NT2/D1 (cell line): Measurements from ENCODE around the gene TIAM2.

Experiments used
- DNase-seq: peaks from one replicate; pipeline ENCODE4 v3.0.0-alpha.2; 2011; ENCODE audit warnings: low read depth, low spot score
- H3K27me3 ChIP-seq: 2 replicates; pipeline ENCODE4 v1.6.0; 2011; ENCODE audit warnings: mild to moderate bottlenecking; ENCODE audit not compliant: insufficient read length, insufficient read depth
- H3K36me3 ChIP-seq: 2 replicates; pipeline ENCODE4 v1.6.1; 2011; ENCODE audit warnings: mild to moderate bottlenecking, low read length, mixed read lengths; ENCODE audit not compliant: insufficient read depth, insufficient read length
- H3K4me1 ChIP-seq: 2 replicates; pipeline ENCODE4 v1.5.1; 2011; ENCODE audit not compliant: insufficient read depth, insufficient read length
- H3K4me3 ChIP-seq: 2 replicates; pipeline ENCODE4 v1.5.1; 2011; ENCODE audit warnings: low read depth; ENCODE audit not compliant: insufficient read length
- H3K9ac ChIP-seq: 2 replicates; pipeline ENCODE4 v1.6.0; 2011; ENCODE audit warnings: low read depth; ENCODE audit not compliant: insufficient read length
- H3K9me3 ChIP-seq: 2 replicates; pipeline ENCODE4 v1.5.1; 2011; ENCODE audit warnings: mild to moderate bottlenecking, low read length; ENCODE audit not compliant: insufficient read depth
- SUZ12 ChIP-seq: IDR thresholded peaks from 2 replicates; pipeline ENCODE4 v1.6.1; 2011; ENCODE audit not compliant: insufficient read length, insufficient read depth; ENCODE audit errors: extremely low read depth
- YY1 ChIP-seq: IDR thresholded peaks from 2 replicates; pipeline ENCODE4 v1.6.1; 2011; ENCODE audit not compliant: insufficient read length, insufficient read depth
- ZNF274 ChIP-seq: IDR thresholded peaks from 2 replicates; pipeline ENCODE4 v1.6.1; 2011; ENCODE audit warnings: mild to moderate bottlenecking, low read depth, low read length

Gene TIAM2

DNA sequence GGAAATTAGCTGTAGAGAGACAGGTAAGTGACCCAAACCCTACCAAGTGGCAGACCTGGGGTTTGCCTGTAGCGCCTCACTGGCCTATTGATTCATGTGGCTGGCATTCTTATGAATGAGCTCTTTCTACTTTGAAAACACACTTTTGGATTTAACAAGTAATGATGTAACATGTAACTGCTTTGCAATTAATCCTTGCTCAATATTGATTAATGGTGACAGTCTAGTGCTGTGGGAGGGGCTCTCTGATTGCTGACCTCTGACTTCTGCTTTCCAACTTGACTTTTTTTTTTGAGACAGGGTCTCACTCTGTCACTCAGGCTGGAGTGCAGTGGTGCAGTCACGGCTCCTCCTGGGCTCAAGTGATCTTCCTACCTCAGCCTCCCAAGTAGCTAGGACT is 82.7 kb downstream of the TIAM2 start:
- no peaks in the 10 kb centered on the region for H3K9me3 ChIP-seq
- H3K4me1 ChIP-seq, result peaks cover 3% of the 10 kb centered on the region
- no peaks in the 10 kb centered on the region for H3K36me3 ChIP-seq
- no peak for TF ChIP-seq SUZ12
- TF ChIP-seq ZNF274, result no peak
- no peak for TF ChIP-seq YY1
- H3K4me3 ChIP-seq, result no peak overlapping the region
- DNase-seq, result no peak
- H3K9ac ChIP-seq, result no peak overlapping the region
- no peaks in the 10 kb centered on the region for H3K27me3 ChIP-seq

DNA sequence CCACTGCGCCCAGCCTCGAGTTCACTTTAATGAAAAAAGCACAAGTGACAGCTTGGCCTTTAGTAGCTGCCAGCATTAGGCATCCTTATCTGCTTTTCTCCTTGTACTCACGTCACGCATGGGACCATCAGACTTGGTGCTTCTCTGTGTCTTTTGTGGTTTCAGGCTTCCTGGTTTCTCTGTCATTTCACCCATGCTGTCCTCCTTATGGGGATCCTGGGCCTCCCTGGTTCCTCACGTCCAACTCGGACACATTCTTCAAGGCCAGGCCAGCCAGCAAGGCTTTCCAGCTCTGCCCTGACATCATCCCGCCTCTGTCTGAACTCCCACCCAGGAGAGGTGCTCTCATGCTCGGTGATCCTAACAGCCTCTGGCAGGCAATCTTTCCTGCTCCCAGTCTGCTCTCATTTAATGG is 83.2 kb downstream of the TIAM2 start:
- TF ChIP-seq YY1 (no peak), SUZ12 (no peak)
- no peaks in the 10 kb centered on the region for H3K9me3 ChIP-seq
- no peak for DNase-seq
- H3K4me3 ChIP-seq, result no peak overlapping the region
- no peaks in the 10 kb centered on the region for H3K36me3 ChIP-seq
- peaks cover 3% of the 10 kb centered on the region for H3K4me1 ChIP-seq
- H3K27me3 ChIP-seq, result no peaks in the 10 kb centered on the region
- peak overlapping the region; percentile 12 for H3K9ac ChIP-seq

DNA sequence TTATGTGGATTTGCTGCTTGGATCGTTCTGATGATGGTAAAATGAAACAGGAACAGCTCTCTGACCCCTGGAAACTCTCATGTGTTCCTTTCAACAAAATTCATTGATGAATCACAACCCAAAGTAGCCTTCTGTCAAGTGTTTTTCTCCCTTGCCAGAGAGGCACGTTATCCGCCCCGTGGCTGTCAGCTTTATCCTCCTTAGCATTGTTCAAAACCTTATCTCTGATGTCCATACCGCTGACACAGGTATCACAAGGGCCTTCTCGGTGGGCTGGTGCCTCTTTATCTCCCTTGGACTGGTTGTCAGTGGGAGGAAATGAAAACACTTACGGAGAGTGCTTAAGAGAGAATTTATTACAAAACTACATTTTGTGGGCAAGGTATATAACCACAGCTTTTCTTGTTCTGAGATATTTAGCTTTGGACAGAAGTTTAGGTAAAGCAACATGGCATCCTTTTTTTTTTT is 84.9 kb downstream of the TIAM2 start:
- no peak for DNase-seq
- TF ChIP-seq ZNF274, result no peak
- TF ChIP-seq YY1, result no peak
- TF ChIP-seq SUZ12, result no peak

DNA sequence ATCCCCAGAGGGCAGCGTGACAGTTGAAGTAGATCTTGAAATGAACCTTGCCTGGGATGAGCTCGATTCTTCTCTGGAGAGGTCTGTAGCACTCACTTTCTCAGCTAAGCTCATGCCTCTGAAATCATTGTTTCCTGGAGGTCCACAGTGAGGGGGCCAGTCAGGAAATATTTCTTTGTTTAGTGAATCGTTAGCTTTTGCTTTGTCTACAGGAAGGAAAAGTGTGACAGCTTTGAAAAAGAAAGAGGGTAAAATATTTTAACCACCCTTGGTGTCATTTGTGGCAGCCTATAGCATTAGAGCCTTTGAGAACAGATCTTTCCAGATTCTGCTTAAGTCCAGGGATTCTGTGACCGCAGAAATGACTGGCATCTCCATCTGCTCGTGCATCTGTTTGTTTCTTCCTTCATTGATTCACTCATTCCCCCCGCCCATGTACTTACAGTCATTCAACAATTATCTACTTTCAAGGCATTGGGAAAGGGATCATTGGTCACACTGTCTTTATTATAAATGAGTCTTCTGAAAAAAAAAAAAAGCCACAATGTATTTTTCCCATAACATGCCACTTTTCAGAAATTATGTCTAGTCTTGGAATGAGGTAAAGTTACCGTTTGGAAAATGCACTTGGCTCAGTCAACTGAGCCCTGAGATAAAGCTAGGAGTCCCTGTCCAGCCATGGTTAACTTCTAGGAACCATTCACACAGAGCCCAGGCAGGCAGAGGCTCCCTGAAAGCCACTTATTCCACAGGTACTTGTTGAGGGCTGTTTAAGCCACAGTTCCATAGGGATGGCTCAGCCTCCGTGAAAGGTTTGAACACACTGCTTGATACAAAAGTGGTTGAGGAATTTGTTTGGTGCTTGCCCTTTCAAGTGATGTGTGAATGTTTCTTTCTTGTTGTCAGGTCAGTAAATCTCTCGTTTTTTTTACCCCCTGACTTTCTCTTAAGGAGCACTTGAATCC is 86.0 kb downstream of the TIAM2 start:
- H3K4me3 ChIP-seq, result no peak overlapping the region
- H3K36me3 ChIP-seq, result no peaks in the 10 kb centered on the region
- H3K27me3 ChIP-seq, result no peaks in the 10 kb centered on the region
- no peak for DNase-seq
- TF ChIP-seq ZNF274 (no peak), YY1 (no peak), SUZ12 (no peak)
- no peaks in the 10 kb centered on the region for H3K9me3 ChIP-seq
- no peak overlapping the region for H3K9ac ChIP-seq
- H3K4me1 ChIP-seq, result peaks cover 3% of the 10 kb centered on the region

More for the DNA sequence above, 84.9 kb downstream of the TIAM2 start:
- Histone ChIP-seq H3K9me3 (no peaks in the 10 kb centered on the region), H3K4me3 (no peak overlapping the region), H3K36me3 (no peaks in the 10 kb centered on the region), H3K4me1 (peaks cover 3% of the 10 kb centered on the region), H3K27me3 (no peaks in the 10 kb centered on the region), H3K9ac (no peak overlapping the region)

DNA sequence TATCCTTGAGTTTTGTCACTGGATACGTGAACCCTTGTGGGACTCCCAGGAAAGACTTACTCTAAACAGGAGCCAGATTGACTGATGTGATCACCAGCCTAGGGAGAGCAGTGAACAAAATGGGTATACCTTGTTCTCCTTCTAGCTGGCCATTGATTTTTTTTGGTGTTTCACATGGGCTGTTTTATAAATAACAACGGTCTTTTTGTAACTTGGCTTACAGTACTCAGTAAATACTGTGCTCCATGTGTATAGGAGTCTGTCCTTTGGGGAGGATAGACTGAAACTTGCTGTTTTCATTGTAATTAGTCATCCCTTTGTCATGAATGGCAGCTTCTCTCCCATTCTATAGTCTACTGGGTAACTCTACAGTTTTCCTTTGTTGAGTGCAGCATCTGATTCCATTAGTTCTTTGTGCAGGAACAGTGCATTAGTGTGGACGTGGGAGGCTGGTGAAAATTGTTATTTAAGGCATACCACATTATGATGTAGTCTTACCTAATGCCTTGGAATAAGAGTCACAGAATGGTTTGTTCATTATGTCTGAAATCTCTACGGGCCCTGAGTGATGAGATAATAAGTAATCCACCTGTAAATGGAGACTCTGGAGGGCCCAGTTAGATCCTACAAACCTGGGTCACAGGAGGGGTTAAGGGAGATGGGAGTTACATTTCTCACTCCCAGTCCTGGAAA is 89.5 kb downstream of the TIAM2 start:
- no peaks in the 10 kb centered on the region for H3K36me3 ChIP-seq
- TF ChIP-seq ZNF274 (no peak), SUZ12 (no peak), YY1 (no peak)
- no peak for DNase-seq
- no peaks in the 10 kb centered on the region for H3K9me3 ChIP-seq
- peaks cover 3% of the 10 kb centered on the region for H3K4me1 ChIP-seq
- H3K27me3 ChIP-seq, result no peaks in the 10 kb centered on the region
- no peak overlapping the region for H3K9ac ChIP-seq
- H3K4me3 ChIP-seq, result no peak overlapping the region

DNA sequence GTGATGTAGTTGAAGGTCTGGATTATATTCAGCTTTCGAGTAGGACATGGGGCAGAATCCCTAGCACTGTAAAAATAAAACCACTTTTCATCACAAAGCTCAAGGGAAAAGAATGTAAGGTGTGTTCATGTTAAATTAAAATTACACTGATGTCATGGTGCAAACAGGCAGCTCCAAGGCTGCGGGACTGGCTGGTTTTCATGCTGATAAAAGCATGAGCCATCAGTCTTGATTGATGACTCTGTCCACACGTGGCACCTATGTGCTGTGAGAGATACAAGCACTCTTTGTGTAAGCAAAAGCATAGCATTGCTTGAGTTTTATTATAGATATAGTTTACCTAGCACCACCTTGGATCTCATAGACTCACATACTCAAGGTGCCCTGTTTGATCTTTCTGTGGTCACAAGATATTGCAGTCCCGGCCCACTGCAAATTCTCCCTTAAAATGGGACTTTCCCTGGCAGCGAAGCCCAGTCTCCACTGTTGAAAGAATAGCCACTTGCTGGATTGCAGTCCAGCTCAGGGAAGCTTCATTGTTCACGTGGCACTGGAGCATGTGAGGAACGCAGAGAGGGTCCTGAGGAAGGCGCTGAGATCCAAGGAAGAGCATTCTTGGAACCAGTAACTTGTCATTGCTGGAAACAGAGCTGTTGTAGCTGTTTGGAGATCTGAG is 90.6 kb downstream of the TIAM2 start:
- peaks cover 3% of the 10 kb centered on the region for H3K4me1 ChIP-seq
- H3K9me3 ChIP-seq, result no peaks in the 10 kb centered on the region
- no peak overlapping the region for H3K9ac ChIP-seq
- TF ChIP-seq SUZ12 (no peak), YY1 (no peak), ZNF274 (no peak)
- peaks cover 6% of the 10 kb centered on the region for H3K36me3 ChIP-seq
- no peak for DNase-seq
- H3K27me3 ChIP-seq, result no peaks in the 10 kb centered on the region
- H3K4me3 ChIP-seq, result no peak overlapping the region
